CD4-positive, alpha-beta memory T cell (primary cell): Measurements from ENCODE around the gene RBM48. TPM values are rescaled to one million over a fixed set of nuclear protein-coding genes. Genes with fewer than 3 reads are reported as not detected.

Experiments
- CTCF ChIA-PET: fragments of 350-600 bp; sonication (Branson Sonifier 250); formaldehyde crosslinking; loops from one replicate; lab custom pipeline; 2021; ENCODE audit warnings: inconsistent platforms; ENCODE audit not compliant: partially characterized antibody; lab: Charles Lee
- POLR2A ChIA-PET: fragments of 350-600 bp; sonication (Branson Sonifier 250); formaldehyde crosslinking; loops from one replicate; lab custom pipeline; 2021; ENCODE audit not compliant: partially characterized antibody; lab: Charles Lee
- DNase-seq, 5 donors: peaks; one replicate each; pipeline versions ENCODE4 v3.0.0 to v3.0.0-alpha.2; 2020 to 2022; ENCODE audit warnings: mixed read lengths in 1 of 5
- H3K27ac ChIP-seq: one replicate; pipeline ENCODE4 v1.7.0; 2013; ENCODE audit warnings: low read depth, low read length
- H3K27me3 ChIP-seq: 2 replicates; pipeline ENCODE4 v1.7.0; 2013; ENCODE audit warnings: mild to moderate bottlenecking, low read length, moderate library complexity; ENCODE audit not compliant: insufficient read depth
- H3K36me3 ChIP-seq: 2 replicates; pipeline ENCODE4 v1.7.0; 2013; ENCODE audit warnings: mild to moderate bottlenecking, low read length, moderate library complexity; ENCODE audit not compliant: insufficient read depth
- H3K4me1 ChIP-seq: 2 replicates; pipeline ENCODE4 v1.7.0; 2013; ENCODE audit warnings: mild to moderate bottlenecking, low read length, moderate library complexity; ENCODE audit not compliant: insufficient read depth
- H3K4me3 ChIP-seq, 2 donors: one replicate each; pipeline ENCODE4 v1.7.0; 2013; ENCODE audit warnings: low read length in 2 of 2, mild to moderate bottlenecking in 1 of 2
- H3K9me3 ChIP-seq, 2 donors: one replicate each; pipeline ENCODE4 v1.7.0; 2013; ENCODE audit warnings: low read length in 2 of 2, control low read depth in 1 of 2; ENCODE audit not compliant: control insufficient read depth in 1 of 2
- H3K27ac Mint-ChIP-seq, 7 donors: one replicate each; pipeline ENCODE4 v1.8.0; 2020 to 2021; ENCODE audit warnings: mixed read lengths in 7 of 7, mild to moderate bottlenecking in 6 of 7, inconsistent platforms in 3 of 7, moderate library complexity in 3 of 7
- H3K27me3 Mint-ChIP-seq, 2 donors: one replicate each; pipeline ENCODE4 v1.8.0; 2020 to 2021; ENCODE audit warnings: mixed read lengths in 2 of 2
- H3K36me3 Mint-ChIP-seq, 2 donors: one replicate each; pipeline ENCODE4 v1.8.0; 2020 to 2021; ENCODE audit warnings: mixed read lengths in 2 of 2, inconsistent platforms in 1 of 2, mild to moderate bottlenecking in 1 of 2
- H3K4me1 Mint-ChIP-seq, 4 donors: one replicate each; pipeline ENCODE4 v1.8.0; 2020 to 2021; ENCODE audit warnings: mixed read lengths in 4 of 4, mild to moderate bottlenecking in 1 of 4
- H3K4me3 Mint-ChIP-seq, 8 donors: one replicate each; pipeline ENCODE4 v1.8.0; 2020 to 2021; ENCODE audit warnings: mixed read lengths in 8 of 8, mild to moderate bottlenecking in 7 of 8, moderate library complexity in 6 of 8, inconsistent platforms in 3 of 8
- H3K9me3 Mint-ChIP-seq, 8 donors: one replicate each; pipeline ENCODE4 v1.8.0; 2020 to 2021; ENCODE audit warnings: mixed read lengths in 8 of 8, mild to moderate bottlenecking in 5 of 8, inconsistent platforms in 3 of 8, moderate library complexity in 1 of 8
- intact Hi-C: fragments of 100-400 bp; cut with micrococcal nuclease; formaldehyde crosslinking; loops from one replicate; pipeline ENCODE4 v1.15.1; 2023
- polyA plus RNA-seq, 2 donors: library from polyadenylated mRNA; unstranded; fragments of 300-500 nt; fragmentation: Illumina TruSeq; gene quantifications; one replicate each; pipeline ENCODE4 v1.2.3, GENCODE V29; 2021
- total RNA-seq, 2 experiments: library from RNA; stranded (reverse); gene quantifications; one replicate each; pipeline ENCODE4 v1.2.3, GENCODE V29; 2021

Gene RBM48
- total and polyA plus RNA-seq, 4 experiments from 2014 or later, result 28.2 to 37.9 (median 35.4) TPM

DNA sequence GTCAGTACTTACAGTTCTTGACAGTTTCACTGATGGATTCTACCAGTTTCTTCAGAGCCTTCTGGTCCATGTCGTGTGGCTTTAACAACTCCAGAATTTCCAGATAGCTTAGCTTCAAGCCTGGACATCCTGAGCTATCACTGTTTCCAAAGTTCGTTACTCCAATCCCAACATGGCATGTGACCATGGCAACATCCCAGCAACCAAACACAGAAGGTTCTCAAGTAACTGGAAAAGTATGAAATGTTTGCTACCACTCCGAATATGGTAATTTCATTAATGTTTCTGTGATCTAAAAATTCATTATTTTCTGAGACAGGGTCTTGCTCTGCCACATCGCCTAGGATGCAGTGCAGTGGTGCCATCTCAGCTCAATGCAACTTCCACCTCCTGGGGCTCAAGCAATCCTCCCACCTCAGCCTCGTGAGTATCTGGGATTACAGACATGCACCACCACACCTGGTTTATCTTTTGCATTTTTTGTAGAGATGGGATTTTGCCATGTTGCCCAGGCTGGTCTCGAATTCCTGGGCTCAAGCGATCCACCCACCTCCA lies 29.3 kb downstream of the RBM48 start:
- Mint-ChIP-seq H3K9me3 (no peaks in the 10 kb centered on the region), H3K4me1 (no peaks in the 10 kb centered on the region), H3K27ac (peak overlapping the region in 1 of 7 donors; percentile 76), H3K27me3 (peaks cover 0 to under 1% of the 10 kb centered on the region in 2 donors), H3K36me3 (peaks cover 5 to 21% of the 10 kb centered on the region in 2 donors), H3K4me3 (no peak overlapping the region)
- CTCF ChIA-PET, result interaction anchor here (1.1 kb wide), 1 partner anchor 275 kb away, joined by 3 read pairs; no protein-coding TSS in a partner anchor
- Histone ChIP-seq H3K4me1 (no peaks in the 10 kb centered on the region), H3K36me3 (peaks cover 4% of the 10 kb centered on the region), H3K27me3 (no peaks in the 10 kb centered on the region), H3K27ac (no peak overlapping the region), H3K9me3 (no peaks in the 10 kb centered on the region), H3K4me3 (no peak overlapping the region)
- intact Hi-C loops, result no loop called here
- DNase-seq, result no peak
- POLR2A ChIA-PET, result no interaction called here

- H3K36me3 Mint-ChIP-seq, result peaks cover 25 to 42% of the 10 kb centered on the region in 2 donors
- intact Hi-C loops, result no loop called here
Observed at GRCh38 chr7:92560602-92561001, 32.0 kb downstream of the RBM48 start.

GRCh38 chr7:92563345-92563744 lies 34.8 kb downstream of the RBM48 start:
- no peaks in the 10 kb centered on the region for H3K9me3 ChIP-seq
- Mint-ChIP-seq H3K9me3 (no peaks in the 10 kb centered on the region), H3K27me3 (no peaks in the 10 kb centered on the region), H3K27ac (peak overlapping the region in 5 of 7 donors; percentile 6 to 77 (median 48)), H3K4me1 (no peaks in the 10 kb centered on the region), H3K4me3 (no peak overlapping the region), H3K36me3 (peaks cover 29 to 62% of the 10 kb centered on the region in 2 donors)
- ChIA-PET CTCF (no interaction called here), POLR2A (no interaction called here)
- no peak overlapping the region for H3K4me3 ChIP-seq
- H3K27ac ChIP-seq, result no peak overlapping the region
- H3K4me1 ChIP-seq, result no peaks in the 10 kb centered on the region
- H3K27me3 ChIP-seq, result no peaks in the 10 kb centered on the region
- DNase-seq, result no peak
- peaks cover 19% of the 10 kb centered on the region for H3K36me3 ChIP-seq
- intact Hi-C loops, result no loop called here

More at GRCh38 chr7:92560602-92561001, 32.0 kb downstream of the RBM48 start:
- H3K4me3 ChIP-seq, result no peak overlapping the region
- H3K27ac ChIP-seq, result no peak overlapping the region
- peaks cover 4% of the 10 kb centered on the region for H3K36me3 ChIP-seq
- Mint-ChIP-seq H3K27ac (no peak overlapping the region), H3K4me3 (no peak overlapping the region), H3K9me3 (no peaks in the 10 kb centered on the region), H3K27me3 (no peaks in the 10 kb centered on the region), H3K4me1 (no peaks in the 10 kb centered on the region)
- no peaks in the 10 kb centered on the region for H3K4me1 ChIP-seq
- POLR2A ChIA-PET, result no interaction called here
- CTCF ChIA-PET, result no interaction called here
- DNase-seq, result no peak
- H3K9me3 ChIP-seq, result no peaks in the 10 kb centered on the region
- no peaks in the 10 kb centered on the region for H3K27me3 ChIP-seq

GRCh38 chr7:92567460-92567859 lies 38.9 kb downstream of the RBM48 start:
- ChIA-PET POLR2A (no interaction called here), CTCF (interaction anchor here (1.5 to 2.9 kb wide), 2 partner anchors 23 to 39 kb away, joined by 6 to 7 read pairs; partner anchors contain the start of genes FAM133B, PEX1 and RBM48)
- H3K27ac Mint-ChIP-seq, result no peak overlapping the region
- H3K36me3 ChIP-seq, result peaks cover 25% of the 10 kb centered on the region
- H3K4me1 Mint-ChIP-seq, result no peaks in the 10 kb centered on the region
- H3K36me3 Mint-ChIP-seq, result peaks cover 39 to 73% of the 10 kb centered on the region in 2 donors
- H3K4me1 ChIP-seq, result no peaks in the 10 kb centered on the region
- DNase-seq, result no peak
- H3K27me3 Mint-ChIP-seq, result no peaks in the 10 kb centered on the region
- no peaks in the 10 kb centered on the region for H3K9me3 ChIP-seq
- H3K4me3 ChIP-seq, result no peak overlapping the region
- H3K27me3 ChIP-seq, result no peaks in the 10 kb centered on the region
- H3K27ac ChIP-seq, result no peak overlapping the region
- intact Hi-C loops, result no loop called here
- H3K4me3 Mint-ChIP-seq, result no peak overlapping the region
- no peaks in the 10 kb centered on the region for H3K9me3 Mint-ChIP-seq

GRCh38 chr7:92569137-92569536 lies 40.5 kb downstream of the RBM48 start:
- no peaks in the 10 kb centered on the region for H3K4me1 ChIP-seq
- Mint-ChIP-seq H3K27ac (no peak overlapping the region), H3K4me3 (no peak overlapping the region), H3K4me1 (peaks cover 1 to 2% (median 2%) of the 10 kb centered on the region in 4 donors), H3K27me3 (no peaks in the 10 kb centered on the region), H3K9me3 (no peaks in the 10 kb centered on the region), H3K36me3 (peaks cover 27 to 65% of the 10 kb centered on the region in 2 donors)
- CTCF ChIA-PET, result no interaction called here
- H3K4me3 ChIP-seq, result no peak overlapping the region
- H3K36me3 ChIP-seq, result peaks cover 23% of the 10 kb centered on the region
- no peaks in the 10 kb centered on the region for H3K27me3 ChIP-seq
- no peaks in the 10 kb centered on the region for H3K9me3 ChIP-seq
- POLR2A ChIA-PET, result no interaction called here
- no peak for DNase-seq
- intact Hi-C loops, result no loop called here
- H3K27ac ChIP-seq, result no peak overlapping the region

- ChIA-PET CTCF (interaction anchor here (1.4 kb wide), 1 partner anchor 20 kb away, joined by 3 read pairs; no protein-coding TSS in a partner anchor), POLR2A (no interaction called here)
- no peaks in the 10 kb centered on the region for H3K4me1 ChIP-seq
- H3K9me3 ChIP-seq, result no peaks in the 10 kb centered on the region
- H3K36me3 ChIP-seq, result peaks cover 48% of the 10 kb centered on the region
- Mint-ChIP-seq H3K4me3 (no peak overlapping the region), H3K4me1 (peaks cover 3 to 14% (median 7%) of the 10 kb centered on the region in 4 donors), H3K27me3 (no peaks in the 10 kb centered on the region), H3K36me3 (peaks cover 42 to 68% of the 10 kb centered on the region in 2 donors), H3K27ac (no peak overlapping the region), H3K9me3 (no peaks in the 10 kb centered on the region)
- intact Hi-C loops, result no loop called here
- H3K4me3 ChIP-seq, result no peak overlapping the region
- no peak overlapping the region for H3K27ac ChIP-seq
- no peaks in the 10 kb centered on the region for H3K27me3 ChIP-seq
- no peak for DNase-seq
Observed at GRCh38 chr7:92576296-92576695, 47.7 kb downstream of the RBM48 start.

- CTCF ChIA-PET, result interaction anchor here (3.7 kb wide), 1 partner anchor 8 kb away, joined by 16 read pairs; the partner anchor contains the start of gene FAM133B
- intact Hi-C loops, result no loop called here
- H3K36me3 Mint-ChIP-seq, result peaks cover 49 to 55% of the 10 kb centered on the region in 2 donors
- H3K4me1 Mint-ChIP-seq, result peaks cover 35 to 56% (median 46%) of the 10 kb centered on the region in 4 donors
- Histone ChIP-seq H3K9me3 (no peaks in the 10 kb centered on the region), H3K36me3 (peaks cover 30% of the 10 kb centered on the region), H3K4me1 (peaks cover 39% of the 10 kb centered on the region), H3K27me3 (no peaks in the 10 kb centered on the region), H3K27ac (no peak overlapping the region), H3K4me3 (no peak overlapping the region)
- peaks cover 0 to 4% (median 0%) of the 10 kb centered on the region in 8 donors for H3K9me3 Mint-ChIP-seq
- peak overlapping the region in 3 of 8 donors; percentile 3 to 23 (median 7) for H3K4me3 Mint-ChIP-seq
- no peak for DNase-seq
- H3K27ac Mint-ChIP-seq, result peak overlapping the region in 1 of 7 donors; percentile 11
- H3K27me3 Mint-ChIP-seq, result no peaks in the 10 kb centered on the region
- POLR2A ChIA-PET, result interaction anchor here (0.6 kb wide), 1 partner anchor 117 kb away, joined by 3 read pairs; no protein-coding TSS in a partner anchor
Observed at GRCh38 chr7:92582948-92583347, 54.4 kb downstream of the RBM48 start.
